ENCODE data around the gene RAB2B. TPM values are rescaled to one million over a fixed set of nuclear protein-coding genes. Genes with fewer than 3 reads are reported as not detected.

Gene RAB2B
- total and polyA plus RNA-seq, 7 experiments from 2014 or later, result 5.6 to 32.8 (median 28.5) TPM

DNA sequence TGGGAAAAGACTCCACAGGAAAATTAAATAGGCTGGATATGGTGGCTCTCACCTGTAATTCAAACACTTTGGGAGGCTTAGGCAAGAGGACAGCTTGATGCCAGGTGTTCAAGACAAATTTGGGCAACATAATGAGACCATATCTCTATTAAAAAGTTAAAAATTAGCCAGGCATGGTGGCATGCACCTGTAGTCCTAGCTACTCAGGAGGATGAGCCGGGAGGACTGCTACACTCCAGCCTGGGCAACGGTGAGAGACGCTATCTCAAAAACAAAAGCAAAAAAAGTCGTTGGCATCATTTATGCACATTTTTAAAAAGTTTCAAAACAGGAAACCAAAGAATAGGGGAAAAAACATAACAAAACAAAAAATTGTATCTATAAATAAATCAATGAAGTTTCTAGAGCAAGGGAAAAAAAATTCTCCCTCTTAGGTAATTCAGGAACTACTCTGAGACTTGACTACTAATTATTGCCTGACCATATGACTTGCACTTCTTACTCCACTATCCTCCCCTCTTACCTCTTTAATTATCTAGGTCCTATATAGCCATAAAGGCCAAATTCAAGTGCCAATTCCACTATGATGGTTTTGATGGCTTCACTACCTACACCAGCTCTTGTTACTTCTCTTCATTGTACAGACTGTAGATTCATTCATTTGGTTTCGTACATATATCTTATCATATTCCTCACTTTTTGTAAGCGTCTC lies 32.8 kb upstream of the RAB2B start:
- CTCF ChIA-PET, result interaction anchor here (0.6 kb wide), 1 partner anchor 8 kb away, joined by 7 read pairs; no protein-coding TSS in a partner anchor
- no peak for ATAC-seq
- Histone ChIP-seq H3K27me3 (ENCODE audit: control insufficient read depth in 2 of 2, insufficient read depth in 2 of 2, low read length in 2 of 2) (no peaks in the 10 kb centered on the region), H3K4me1 (ENCODE audit: control insufficient read depth in 2 of 2, insufficient read depth in 2 of 2, low read length in 2 of 2) (peaks cover 21% of the 10 kb centered on the region in 2 donors), H3K27ac (ENCODE audit: low read depth, low read length) (peak overlapping the region; percentile 87), H3K4me3 (ENCODE audit: low read length) (peak overlapping the region; percentile 94), H3K36me3 (ENCODE audit: control insufficient read depth in 2 of 3, insufficient read depth in 3 of 3, low read length in 3 of 3) (peaks cover 0 to 6% (median 4%) of the 10 kb centered on the region in 3 experiments), H3K9me3 (ENCODE audit: control insufficient read depth in 2 of 3, low read length in 3 of 3) (no peaks in the 10 kb centered on the region)
- peaks cover 23 to 58% (median 53%) of the 10 kb centered on the region in 7 donors for H3K4me1 Mint-ChIP-seq
- DNase-seq, result no peak
- H3K27me3 Mint-ChIP-seq, result no peaks in the 10 kb centered on the region
- peaks cover 0 to 3% (median 0%) of the 10 kb centered on the region in 11 donors for H3K9me3 Mint-ChIP-seq
- POLR2A ChIA-PET, result interaction anchor here (0.7 to 3.7 kb wide), 8 partner anchors 8 to 95 kb away, joined by 3 to 40 read pairs (median 14); partner anchors contain the start of genes CHD8, RAB2B, SALL2 and TOX4
- intact Hi-C loops (cut with micrococcal nuclease), result loop anchor here in 1 of 2 donors (2.0 kb wide), 2 partner anchors 17 to 407 kb away; partner anchors contain the start of gene SALL2
- H3K36me3 Mint-ChIP-seq, result peaks cover 0 to 21% (median 10%) of the 10 kb centered on the region in 5 donors
- peak overlapping the region; percentile 92 to 100 (median 99) for H3K4me3 Mint-ChIP-seq
- H3K27ac Mint-ChIP-seq, result peak overlapping the region; percentile 97 to 99 (median 98)

GRCh38 chr14:21506557-21506956 lies 29.8 kb upstream of the RAB2B start:
- CTCF ChIA-PET, result no interaction called here
- Histone ChIP-seq H3K27me3 (ENCODE audit: control insufficient read depth in 2 of 2, insufficient read depth in 2 of 2, low read length in 2 of 2) (no peaks in the 10 kb centered on the region), H3K4me1 (ENCODE audit: control insufficient read depth in 2 of 2, insufficient read depth in 2 of 2, low read length in 2 of 2) (peaks cover 16% of the 10 kb centered on the region in 2 donors), H3K36me3 (ENCODE audit: control insufficient read depth in 2 of 3, insufficient read depth in 3 of 3, low read length in 3 of 3) (peaks cover 8 to 27% (median 12%) of the 10 kb centered on the region in 3 experiments), H3K4me3 (ENCODE audit: low read length) (no peak overlapping the region), H3K27ac (ENCODE audit: low read depth, low read length) (no peak overlapping the region), H3K9me3 (ENCODE audit: control insufficient read depth in 2 of 3, low read length in 3 of 3) (no peaks in the 10 kb centered on the region)
- ATAC-seq, result no peak
- intact Hi-C loops (cut with micrococcal nuclease), result no loop called here
- H3K27me3 Mint-ChIP-seq, result no peaks in the 10 kb centered on the region
- no peak for DNase-seq
- POLR2A ChIA-PET, result no interaction called here
- no peak overlapping the region for H3K4me3 Mint-ChIP-seq
- H3K36me3 Mint-ChIP-seq, result peaks cover 0 to 22% (median 11%) of the 10 kb centered on the region in 5 donors
- H3K9me3 Mint-ChIP-seq, result peaks cover 0 to 2% (median 0%) of the 10 kb centered on the region in 11 donors
- peaks cover 29 to 58% (median 52%) of the 10 kb centered on the region in 7 donors for H3K4me1 Mint-ChIP-seq
- H3K27ac Mint-ChIP-seq, result peak overlapping the region in 2 of 9 donors; percentile 14 to 62

GRCh38 chr14:21505012-21505553 lies 28.3 kb upstream of the RAB2B start:
- Histone ChIP-seq H3K27ac (ENCODE audit: low read depth, low read length) (peak overlapping the region; percentile 30), H3K27me3 (ENCODE audit: control insufficient read depth in 2 of 2, insufficient read depth in 2 of 2, low read length in 2 of 2) (no peaks in the 10 kb centered on the region), H3K9me3 (ENCODE audit: control insufficient read depth in 2 of 3, low read length in 3 of 3) (no peaks in the 10 kb centered on the region), H3K4me1 (ENCODE audit: control insufficient read depth in 2 of 2, insufficient read depth in 2 of 2, low read length in 2 of 2) (peaks cover 10 to 15% of the 10 kb centered on the region in 2 donors), H3K4me3 (ENCODE audit: low read length) (no peak overlapping the region), H3K36me3 (ENCODE audit: control insufficient read depth in 2 of 3, insufficient read depth in 3 of 3, low read length in 3 of 3) (peaks cover 8 to 35% (median 12%) of the 10 kb centered on the region in 3 experiments)
- Mint-ChIP-seq H3K36me3 (peaks cover 0 to 25% (median 16%) of the 10 kb centered on the region in 5 donors), H3K4me3 (peak overlapping the region in 3 of 10 donors; percentile 10 to 67 (median 18)), H3K27ac (peak overlapping the region in 6 of 9 donors; percentile 5 to 82 (median 68)), H3K9me3 (no peaks in the 10 kb centered on the region), H3K4me1 (peaks cover 32 to 56% (median 49%) of the 10 kb centered on the region in 7 donors), H3K27me3 (no peaks in the 10 kb centered on the region)
- no peak for DNase-seq
- intact Hi-C loops (cut with micrococcal nuclease), result no loop called here
- ChIA-PET CTCF (no interaction called here), POLR2A (interaction anchor here (0.6 kb wide), 1 partner anchor 12 kb away, joined by 3 read pairs; no protein-coding TSS in a partner anchor)
- no peak for ATAC-seq

- Histone ChIP-seq H3K36me3 (ENCODE audit: control insufficient read depth in 2 of 3, insufficient read depth in 3 of 3, low read length in 3 of 3) (peaks cover 8 to 49% (median 12%) of the 10 kb centered on the region in 3 experiments), H3K27ac (ENCODE audit: low read depth, low read length) (no peak overlapping the region), H3K9me3 (ENCODE audit: control insufficient read depth in 2 of 3, low read length in 3 of 3) (no peaks in the 10 kb centered on the region), H3K4me1 (ENCODE audit: control insufficient read depth in 2 of 2, insufficient read depth in 2 of 2, low read length in 2 of 2) (peaks cover 4 to 13% of the 10 kb centered on the region in 2 donors), H3K4me3 (ENCODE audit: low read length) (no peak overlapping the region), H3K27me3 (ENCODE audit: control insufficient read depth in 2 of 2, insufficient read depth in 2 of 2, low read length in 2 of 2) (no peaks in the 10 kb centered on the region)
- H3K4me1 Mint-ChIP-seq, result peaks cover 30 to 59% (median 47%) of the 10 kb centered on the region in 7 donors
- H3K27me3 Mint-ChIP-seq, result no peaks in the 10 kb centered on the region
- peak overlapping the region in 5 of 9 donors; percentile 43 to 84 (median 55) for H3K27ac Mint-ChIP-seq
- H3K9me3 Mint-ChIP-seq, result no peaks in the 10 kb centered on the region
- H3K4me3 Mint-ChIP-seq, result no peak overlapping the region
- H3K36me3 Mint-ChIP-seq, result peaks cover 0 to 31% (median 22%) of the 10 kb centered on the region in 5 donors
- CTCF ChIA-PET, result interaction anchor here (0.9 kb wide), 1 partner anchor 10 kb away, joined by 3 read pairs; no protein-coding TSS in a partner anchor
- intact Hi-C loops (cut with micrococcal nuclease), result no loop called here
- no peak for ATAC-seq
- DNase-seq, result no peak
- POLR2A ChIA-PET, result interaction anchor here (3.4 kb wide), 1 partner anchor 8 kb away, joined by 15 read pairs; the partner anchor contains the start of gene METTL3
Measured at GRCh38 chr14:21503376-21503775, 26.6 kb upstream of the RAB2B start.

DNA sequence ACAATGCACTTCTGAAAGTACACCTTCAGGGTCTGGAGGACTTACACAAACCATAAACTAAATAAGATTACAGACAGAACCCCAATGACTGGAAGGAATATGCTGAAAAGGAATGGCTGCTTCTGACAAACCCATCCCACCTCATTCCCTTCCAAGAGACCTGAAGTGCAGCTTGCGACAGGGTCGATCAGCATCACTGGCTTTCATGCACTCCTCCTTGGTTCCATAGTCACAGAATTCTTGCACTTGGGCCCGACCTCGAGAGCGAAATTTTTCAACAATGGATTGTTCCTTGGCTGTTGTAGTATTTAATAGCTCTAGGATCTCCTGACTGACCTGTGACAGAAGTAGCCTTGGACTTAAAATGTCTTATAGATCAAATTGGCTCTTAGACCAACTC lies 24.8 kb upstream of the RAB2B start:
- DNase-seq (no peak), ATAC-seq (no peak)
- H3K9me3 ChIP-seq (ENCODE audit: control insufficient read depth in 2 of 3, low read length in 3 of 3), result no peaks in the 10 kb centered on the region
- H3K27ac ChIP-seq (ENCODE audit: low read depth, low read length), result no peak overlapping the region
- H3K27me3 ChIP-seq (ENCODE audit: control insufficient read depth in 2 of 2, insufficient read depth in 2 of 2, low read length in 2 of 2), result no peaks in the 10 kb centered on the region
- Mint-ChIP-seq H3K27me3 (no peaks in the 10 kb centered on the region), H3K9me3 (no peaks in the 10 kb centered on the region), H3K36me3 (peaks cover under 1 to 29% (median 16%) of the 10 kb centered on the region in 5 donors), H3K27ac (peak overlapping the region in 6 of 9 donors; percentile 17 to 84 (median 42)), H3K4me1 (peaks cover 27 to 50% (median 39%) of the 10 kb centered on the region in 7 donors), H3K4me3 (no peak overlapping the region)
- intact Hi-C loops (cut with micrococcal nuclease), result no loop called here
- CTCF ChIA-PET, result interaction anchor here (0.7 to 1.4 kb wide), 4 partner anchors 8 to 45 kb away, joined by 3 to 7 read pairs (median 3); partner anchors contain the start of genes CHD8 and METTL3
- POLR2A ChIA-PET, result interaction anchor here (0.6 to 3.4 kb wide), 6 partner anchors 10 to 431 kb away, joined by 3 to 15 read pairs (median 3); partner anchors contain the start of genes CHD8, METTL3 and SALL2
- no peak overlapping the region for H3K4me3 ChIP-seq (ENCODE audit: low read length)
- peaks cover 4 to 13% of the 10 kb centered on the region in 2 donors for H3K4me1 ChIP-seq (ENCODE audit: control insufficient read depth in 2 of 2, insufficient read depth in 2 of 2, low read length in 2 of 2)
- H3K36me3 ChIP-seq (ENCODE audit: control insufficient read depth in 2 of 3, insufficient read depth in 3 of 3, low read length in 3 of 3), result peaks cover 8 to 63% (median 12%) of the 10 kb centered on the region in 3 experiments
